ENCODE data around the gene ENTPD8. TPM values are rescaled to one million over a fixed set of nuclear protein-coding genes. Genes with fewer than 3 reads are reported as not detected.

Gene ENTPD8
- total RNA-seq, 1 experiment from 2014 or later, result not detected

GRCh38 chr9:137417161-137418021, 23.8 kb downstream of the ENTPD8 start:
- Histone ChIP-seq H3K9me2 (replicated peaks; ENCODE audit: insufficient read depth, low read length) (no peaks in the 10 kb centered on the region), H3K27me3 (ENCODE audit: low read length) (no peaks in the 10 kb centered on the region), H2AFZ (ENCODE audit: low read length) (no peak overlapping the region), H3K4me2 (ENCODE audit: low read depth, low read length, poor library complexity, severe bottlenecking) (no peak overlapping the region), H3K36me3 (ENCODE audit: insufficient read depth, low read length) (no peaks in the 10 kb centered on the region), H4K20me1 (ENCODE audit: insufficient read depth, low read depth, low read length) (peaks cover 6% of the 10 kb centered on the region; the same call in 1 of the 2 replicates), H3K4me3 (ENCODE audit: low read length) (no peak overlapping the region), H3K27ac (ENCODE audit: low read length) (no peak overlapping the region), H3K9ac (ENCODE audit: low read length) (no peak overlapping the region), H3K79me2 (ENCODE audit: low read length) (peaks cover 10% of the 10 kb centered on the region), H3K4me1 (ENCODE audit: low read length) (peaks cover 15% of the 10 kb centered on the region), H3K9me3 (ENCODE audit: low read length) (no peaks in the 10 kb centered on the region)
- no peak for DNase-seq

DNA sequence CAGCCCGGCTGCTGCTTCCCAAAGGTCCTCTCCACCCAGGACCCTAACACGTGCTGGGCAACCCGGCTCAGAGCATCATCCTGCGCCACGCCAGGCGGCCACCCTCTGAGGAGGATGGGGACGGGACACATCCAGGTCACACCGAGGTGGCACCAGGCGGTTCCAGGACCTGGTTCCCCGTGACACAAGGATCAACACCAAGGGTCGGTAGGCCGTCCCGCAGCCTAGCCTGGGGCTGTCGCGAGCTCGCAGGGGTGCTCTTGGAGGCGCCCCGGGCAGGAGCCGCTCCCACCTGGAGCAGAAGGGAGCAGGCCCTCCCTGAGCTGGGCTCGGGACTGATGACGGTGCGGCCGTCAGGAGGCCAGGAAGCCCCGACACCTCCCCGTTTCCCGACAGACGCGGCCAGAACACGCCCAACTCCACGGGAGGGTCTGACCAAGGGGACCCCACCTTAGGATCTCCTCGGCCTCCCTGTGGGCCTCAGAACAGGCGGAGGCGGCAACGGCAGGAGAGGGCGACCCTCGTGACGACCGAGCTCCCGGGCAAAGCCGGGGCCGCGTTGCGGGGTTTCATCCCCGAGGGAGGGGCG, 24.5 kb downstream of the ENTPD8 start:
- H3K9me3 ChIP-seq (ENCODE audit: low read length), result no peaks in the 10 kb centered on the region
- no peaks in the 10 kb centered on the region for H3K27me3 ChIP-seq (ENCODE audit: low read length)
- DNase-seq, result no peak
- H3K36me3 ChIP-seq (ENCODE audit: insufficient read depth, low read length), result no peaks in the 10 kb centered on the region
- H3K4me2 ChIP-seq (ENCODE audit: low read depth, low read length, poor library complexity, severe bottlenecking), result no peak overlapping the region
- no peak overlapping the region for H3K9ac ChIP-seq (ENCODE audit: low read length)
- peaks cover 3% of the 10 kb centered on the region; the same call in 1 of the 2 replicates for H3K79me2 ChIP-seq (ENCODE audit: low read length)
- no peak overlapping the region for H3K4me3 ChIP-seq (ENCODE audit: low read length)
- H3K4me1 ChIP-seq (ENCODE audit: low read length), result peaks cover 8% of the 10 kb centered on the region
- H4K20me1 ChIP-seq (ENCODE audit: insufficient read depth, low read depth, low read length), result peaks cover 7% of the 10 kb centered on the region; the same call in 1 of the 2 replicates
- H2AFZ ChIP-seq (ENCODE audit: low read length), result no peak overlapping the region
- no peak overlapping the region for H3K27ac ChIP-seq (ENCODE audit: low read length)
- H3K9me2 ChIP-seq (replicated peaks; ENCODE audit: insufficient read depth, low read length), result no peaks in the 10 kb centered on the region

- Histone ChIP-seq H3K4me3 (ENCODE audit: low read length) (no peak overlapping the region), H3K4me2 (ENCODE audit: low read depth, low read length, poor library complexity, severe bottlenecking) (no peak overlapping the region), H3K79me2 (ENCODE audit: low read length) (no peaks in the 10 kb centered on the region), H4K20me1 (ENCODE audit: insufficient read depth, low read depth, low read length) (peaks cover 10% of the 10 kb centered on the region; the same call in 1 of the 2 replicates), H3K36me3 (ENCODE audit: insufficient read depth, low read length) (no peaks in the 10 kb centered on the region), H2AFZ (ENCODE audit: low read length) (no peak overlapping the region), H3K27me3 (ENCODE audit: low read length) (no peaks in the 10 kb centered on the region), H3K27ac (ENCODE audit: low read length) (no peak overlapping the region), H3K9ac (ENCODE audit: low read length) (no peak overlapping the region), H3K9me2 (replicated peaks; ENCODE audit: insufficient read depth, low read length) (no peaks in the 10 kb centered on the region), H3K4me1 (ENCODE audit: low read length) (peaks cover 2% of the 10 kb centered on the region), H3K9me3 (ENCODE audit: low read length) (no peaks in the 10 kb centered on the region)
- no peak for DNase-seq
Measured at GRCh38 chr9:137416006-137416562, 25.1 kb downstream of the ENTPD8 start.

- no peaks in the 10 kb centered on the region for H3K79me2 ChIP-seq (ENCODE audit: low read length)
Measured at GRCh38 chr9:137415451-137415850, 25.7 kb downstream of the ENTPD8 start.

DNA sequence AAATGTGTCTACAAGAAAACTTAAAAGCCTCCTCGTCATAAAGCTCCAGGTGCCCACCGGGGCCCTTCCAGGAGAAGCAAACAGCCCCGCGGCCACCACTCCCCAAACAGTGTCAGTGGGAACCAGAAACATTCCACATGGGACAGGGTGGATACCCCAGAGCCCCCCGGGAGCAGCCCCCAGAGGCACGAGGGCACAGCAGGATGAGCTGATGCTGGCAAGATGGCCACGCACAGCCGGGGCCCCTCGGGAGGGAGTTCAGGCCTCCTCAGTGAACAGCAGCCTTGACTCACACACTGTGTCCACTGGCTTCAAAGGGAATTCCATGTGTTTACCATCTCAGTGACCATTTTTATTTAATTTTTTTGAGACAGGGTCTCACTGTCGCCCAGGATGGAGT, 28.7 kb downstream of the ENTPD8 start:
- Histone ChIP-seq H3K9ac (ENCODE audit: low read length) (no peak overlapping the region), H3K79me2 (ENCODE audit: low read length) (no peaks in the 10 kb centered on the region), H3K4me3 (ENCODE audit: low read length) (no peak overlapping the region), H4K20me1 (ENCODE audit: insufficient read depth, low read depth, low read length) (peaks cover 22% of the 10 kb centered on the region; the same call in 1 of the 2 replicates), H2AFZ (ENCODE audit: low read length) (no peak overlapping the region), H3K27ac (ENCODE audit: low read length) (no peak overlapping the region), H3K4me1 (ENCODE audit: low read length) (0 out of 2 replicates have a peak, but pooled peaks cover 2% of the 10 kb centered on the region), H3K4me2 (ENCODE audit: low read depth, low read length, poor library complexity, severe bottlenecking) (no peak overlapping the region), H3K9me3 (ENCODE audit: low read length) (no peaks in the 10 kb centered on the region), H3K27me3 (ENCODE audit: low read length) (no peaks in the 10 kb centered on the region), H3K9me2 (replicated peaks; ENCODE audit: insufficient read depth, low read length) (no peaks in the 10 kb centered on the region), H3K36me3 (ENCODE audit: insufficient read depth, low read length) (no peaks in the 10 kb centered on the region)
- no peak for DNase-seq

More at GRCh38 chr9:137415451-137415850, 25.7 kb downstream of the ENTPD8 start:
- Histone ChIP-seq H3K4me3 (ENCODE audit: low read length) (no peak overlapping the region), H3K4me2 (ENCODE audit: low read depth, low read length, poor library complexity, severe bottlenecking) (no peak overlapping the region), H2AFZ (ENCODE audit: low read length) (no peak overlapping the region), H3K27me3 (ENCODE audit: low read length) (no peaks in the 10 kb centered on the region), H3K36me3 (ENCODE audit: insufficient read depth, low read length) (no peaks in the 10 kb centered on the region), H3K9me2 (replicated peaks; ENCODE audit: insufficient read depth, low read length) (no peaks in the 10 kb centered on the region), H3K27ac (ENCODE audit: low read length) (no peak overlapping the region), H3K4me1 (ENCODE audit: low read length) (no peaks in the 10 kb centered on the region), H4K20me1 (ENCODE audit: insufficient read depth, low read depth, low read length) (peaks cover 13% of the 10 kb centered on the region; the same call in 1 of the 2 replicates), H3K9me3 (ENCODE audit: low read length) (no peaks in the 10 kb centered on the region), H3K9ac (ENCODE audit: low read length) (no peak overlapping the region)
- DNase-seq, result no peak

DNA sequence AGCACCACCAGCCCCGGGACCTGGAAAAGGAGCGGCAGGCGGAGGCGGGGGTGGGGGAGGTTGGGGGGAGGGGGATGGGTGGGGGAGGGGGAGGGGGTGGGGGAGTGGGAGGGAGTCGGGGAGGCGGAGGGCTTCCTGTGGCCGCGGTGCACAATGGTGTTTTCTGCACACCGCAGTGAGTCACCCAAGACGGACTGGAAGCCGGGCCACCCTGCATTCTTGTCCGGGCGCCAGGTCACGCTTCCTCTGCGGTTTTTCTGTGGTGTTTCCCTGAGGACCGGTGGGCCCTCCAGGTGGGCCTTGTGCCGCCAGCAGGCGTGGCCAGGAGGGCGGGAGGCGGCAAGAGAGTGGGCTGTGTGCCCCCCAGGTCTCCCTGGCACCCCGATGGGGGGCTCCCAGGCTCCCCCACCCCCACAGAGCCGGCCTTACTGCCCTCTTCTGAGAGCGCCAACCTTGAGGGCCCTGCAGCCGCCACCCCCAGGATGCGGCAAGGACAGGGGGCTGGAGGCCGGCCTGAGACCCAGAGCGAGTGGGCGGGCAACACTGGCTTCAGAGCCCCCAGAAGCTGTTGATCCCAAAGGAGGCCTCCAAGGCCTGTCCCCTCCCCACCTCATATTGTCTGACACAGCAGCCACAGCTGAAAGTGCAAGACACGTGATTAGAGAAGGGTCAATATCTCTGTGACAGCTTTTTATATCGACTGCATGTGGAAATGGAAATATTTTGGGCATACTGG, 29.3 kb downstream of the ENTPD8 start:
- no peak overlapping the region for H3K4me3 ChIP-seq (ENCODE audit: low read length)
- no peak overlapping the region for H3K27ac ChIP-seq (ENCODE audit: low read length)

DNA sequence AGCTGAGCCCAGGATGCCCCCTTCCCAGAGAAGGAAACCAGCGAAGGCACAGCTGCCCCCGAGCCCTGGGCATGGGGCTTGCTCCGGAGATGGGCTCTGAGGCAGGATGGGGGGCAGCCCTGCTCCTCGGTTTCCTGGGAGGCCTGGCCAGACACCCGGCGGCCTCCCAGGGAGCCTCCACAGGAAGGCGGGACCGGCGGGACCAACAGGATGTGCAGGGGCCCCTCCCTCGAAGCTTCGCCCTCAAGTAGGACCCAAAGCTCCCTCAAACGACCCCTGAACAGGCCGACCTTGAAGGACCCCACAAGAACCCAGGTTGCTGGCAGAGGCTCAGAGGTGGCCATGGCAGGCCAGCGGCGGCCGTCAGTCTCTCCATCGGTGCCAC, 29.9 kb downstream of the ENTPD8 start:
- no peak overlapping the region for H2AFZ ChIP-seq (ENCODE audit: low read length)
- H3K36me3 ChIP-seq (ENCODE audit: insufficient read depth, low read length), result no peaks in the 10 kb centered on the region
- no peaks in the 10 kb centered on the region for H3K9me3 ChIP-seq (ENCODE audit: low read length)
- H3K79me2 ChIP-seq (ENCODE audit: low read length), result no peaks in the 10 kb centered on the region
- 0 out of 2 replicates have a peak, but pooled peaks cover 2% of the 10 kb centered on the region for H3K4me1 ChIP-seq (ENCODE audit: low read length)
- H3K9me2 ChIP-seq (replicated peaks; ENCODE audit: insufficient read depth, low read length), result no peaks in the 10 kb centered on the region
- H4K20me1 ChIP-seq (ENCODE audit: insufficient read depth, low read depth, low read length), result peaks cover 22% of the 10 kb centered on the region; the same call in 1 of the 2 replicates
- no peaks in the 10 kb centered on the region for H3K27me3 ChIP-seq (ENCODE audit: low read length)
- no peak overlapping the region for H3K4me3 ChIP-seq (ENCODE audit: low read length)
- no peak for DNase-seq
- no peak overlapping the region for H3K4me2 ChIP-seq (ENCODE audit: low read depth, low read length, poor library complexity, severe bottlenecking)
- H3K9ac ChIP-seq (ENCODE audit: low read length), result no peak overlapping the region
- no peak overlapping the region for H3K27ac ChIP-seq (ENCODE audit: low read length)

More for the DNA sequence above, 29.3 kb downstream of the ENTPD8 start:
- no peaks in the 10 kb centered on the region for H3K9me3 ChIP-seq (ENCODE audit: low read length)
- H4K20me1 ChIP-seq (ENCODE audit: insufficient read depth, low read depth, low read length), result peaks cover 22% of the 10 kb centered on the region; the same call in 1 of the 2 replicates
- 0 out of 2 replicates have a peak, but pooled peaks cover 2% of the 10 kb centered on the region for H3K4me1 ChIP-seq (ENCODE audit: low read length)
- no peaks in the 10 kb centered on the region for H3K27me3 ChIP-seq (ENCODE audit: low read length)
- H2AFZ ChIP-seq (ENCODE audit: low read length), result no peak overlapping the region
- no peak overlapping the region for H3K9ac ChIP-seq (ENCODE audit: low read length)
- H3K36me3 ChIP-seq (ENCODE audit: insufficient read depth, low read length), result no peaks in the 10 kb centered on the region
- H3K4me2 ChIP-seq (ENCODE audit: low read depth, low read length, poor library complexity, severe bottlenecking), result no peak overlapping the region
- no peaks in the 10 kb centered on the region for H3K9me2 ChIP-seq (replicated peaks; ENCODE audit: insufficient read depth, low read length)
- no peaks in the 10 kb centered on the region for H3K79me2 ChIP-seq (ENCODE audit: low read length)
- no peak for DNase-seq

Data from Karpas-422 (cell line).